ENCODE results near the gene CELSR2.

GRCh38 chr1:109264379-109264755 lies 15.0 kb downstream of the CELSR2 start:
- TF ChIP-seq CTCF (IDR thresholded peaks at IDR 0.05) (no peak), POLR2A (IDR thresholded peaks at IDR 0.05) (no peak)

All from lower leg skin (tissue), 3 donors.